Activated CD8-positive, alpha-beta T cell treated with anti-CD3 and anti-CD28 coated beads for 36 hours (primary cell): ENCODE measurements around the gene TMEM242. TPM values are rescaled to one million over a fixed set of nuclear protein-coding genes. Genes with fewer than 3 reads are reported as not detected.

Experiments
- ATAC-seq: fragments of 200-7000 bp; cut with Tn5 transposase; one replicate; pipeline ENCODE4 v1.10.0; 2021; ENCODE audit warnings: mild to moderate bottlenecking, moderate library complexity
- CTCF ChIA-PET: fragments of 350-600 bp; sonication (Branson Sonifier 250); formaldehyde crosslinking; loops from one replicate; lab custom pipeline; 2021; ENCODE audit warnings: antibody characterized with exemption; lab: Charles Lee
- POLR2A ChIA-PET: fragments of 350-600 bp; sonication (Branson Sonifier 250); formaldehyde crosslinking; loops from one replicate; lab custom pipeline; 2021; ENCODE audit warnings: antibody characterized with exemption; lab: Charles Lee
- DNase-seq: peaks from one replicate; pipeline ENCODE4 v3.0.0-alpha.2; 2020
- H3K27ac Mint-ChIP-seq: one replicate; pipeline ENCODE4 v1.8.0; 2021; ENCODE audit warnings: mild to moderate bottlenecking, mixed read lengths
- H3K27me3 Mint-ChIP-seq: one replicate; pipeline ENCODE4 v1.8.0; 2021; ENCODE audit warnings: mixed read lengths
- H3K36me3 Mint-ChIP-seq: one replicate; pipeline ENCODE4 v1.8.0; 2021; ENCODE audit warnings: low read depth, mixed read lengths
- H3K4me1 Mint-ChIP-seq: one replicate; pipeline ENCODE4 v1.8.0; 2021; ENCODE audit warnings: low read depth, mixed read lengths
- H3K4me3 Mint-ChIP-seq: one replicate; pipeline ENCODE4 v1.8.0; 2021; ENCODE audit warnings: mild to moderate bottlenecking, moderate library complexity, mixed read lengths
- H3K9me3 Mint-ChIP-seq: one replicate; pipeline ENCODE4 v1.8.0; 2021; ENCODE audit warnings: mixed read lengths
- CTCF ChIP-seq: fragments of 200-600 bp; IDR thresholded peaks from one replicate; pipeline ENCODE4 v1.8.0; 2022; ENCODE audit warnings: antibody characterized with exemption, mild to moderate bottlenecking
- intact Hi-C: fragments of 100-400 bp; cut with micrococcal nuclease; formaldehyde crosslinking; loops from one replicate; pipeline ENCODE4 v1.10.0; 2022
- total RNA-seq, 2 experiments: library from RNA; stranded (reverse); gene quantifications; one replicate each; pipeline ENCODE4 v1.2.3, GENCODE V29; 2021

Gene TMEM242
- total RNA-seq, 2 experiments from 2014 or later, result 7.8 to 8.0 TPM

- intact Hi-C loops, result no loop called here
- Mint-ChIP-seq H3K27ac (no peak overlapping the region), H3K9me3 (no peaks in the 10 kb centered on the region), H3K4me3 (no peak overlapping the region), H3K27me3 (no peaks in the 10 kb centered on the region), H3K36me3 (peaks cover 7% of the 10 kb centered on the region), H3K4me1 (peaks cover 4% of the 10 kb centered on the region)
- TF ChIP-seq CTCF, result no peak
- DNase-seq (no peak), ATAC-seq (no peak)
- ChIA-PET POLR2A (interaction anchor here (0.7 kb wide), 1 partner anchor 100 kb away, joined by 4 read pairs; no protein-coding TSS in a partner anchor), CTCF (interaction anchor here (1.4 kb wide), 1 partner anchor 67 kb away, joined by 4 read pairs; no protein-coding TSS in a partner anchor)
Measured at GRCh38 chr6:157302736-157303135, 20.6 kb downstream of the TMEM242 start.

GRCh38 chr6:157300436-157300835, 22.9 kb downstream of the TMEM242 start:
- Mint-ChIP-seq H3K27ac (no peak overlapping the region), H3K4me3 (no peak overlapping the region), H3K27me3 (no peaks in the 10 kb centered on the region), H3K4me1 (peaks cover 4% of the 10 kb centered on the region), H3K9me3 (no peaks in the 10 kb centered on the region), H3K36me3 (peaks cover 7% of the 10 kb centered on the region)
- ChIA-PET POLR2A (interaction anchor here (0.9 kb wide), 1 partner anchor 26 kb away, joined by 3 read pairs; no protein-coding TSS in a partner anchor), CTCF (interaction anchor here (1.3 kb wide), 1 partner anchor 25 kb away, joined by 3 read pairs; no protein-coding TSS in a partner anchor)
- intact Hi-C loops, result no loop called here
- TF ChIP-seq CTCF, result no peak
- no peak for DNase-seq
- ATAC-seq, result no peak

GRCh38 chr6:157300006-157300405, 23.3 kb downstream of the TMEM242 start:
- CTCF ChIA-PET, result interaction anchor here (1.3 kb wide), 1 partner anchor 25 kb away, joined by 3 read pairs; no protein-coding TSS in a partner anchor
- H3K9me3 Mint-ChIP-seq, result no peaks in the 10 kb centered on the region
- DNase-seq (no peak), ATAC-seq (no peak)
- intact Hi-C loops, result no loop called here
- H3K27ac Mint-ChIP-seq, result no peak overlapping the region
- peaks cover 7% of the 10 kb centered on the region for H3K36me3 Mint-ChIP-seq
- POLR2A ChIA-PET, result interaction anchor here (0.9 kb wide), 1 partner anchor 25 kb away, joined by 3 read pairs; no protein-coding TSS in a partner anchor
- TF ChIP-seq CTCF, result no peak
- peaks cover 4% of the 10 kb centered on the region for H3K4me1 Mint-ChIP-seq
- H3K27me3 Mint-ChIP-seq, result no peaks in the 10 kb centered on the region
- no peak overlapping the region for H3K4me3 Mint-ChIP-seq

- CTCF ChIA-PET, result interaction anchor here (1.1 to 1.8 kb wide), 2 partner anchors 16 to 63 kb away, joined by 3 to 5 read pairs; no protein-coding TSS in a partner anchor
- intact Hi-C loops, result no loop called here
Measured at GRCh38 chr6:157298216-157298724, 25.0 kb downstream of the TMEM242 start.

More at GRCh38 chr6:157298216-157298724, 25.0 kb downstream of the TMEM242 start:
- Mint-ChIP-seq H3K36me3 (peaks cover 7% of the 10 kb centered on the region), H3K27me3 (no peaks in the 10 kb centered on the region), H3K4me1 (peaks cover 4% of the 10 kb centered on the region), H3K27ac (no peak overlapping the region), H3K4me3 (no peak overlapping the region), H3K9me3 (no peaks in the 10 kb centered on the region)
- DNase-seq, result no peak
- TF ChIP-seq CTCF, result no peak
- no peak for ATAC-seq
- POLR2A ChIA-PET, result no interaction called here
